Measurements from ENCODE around the gene LRG1. TPM values are rescaled to one million over a fixed set of nuclear protein-coding genes. Genes with fewer than 3 reads are reported as not detected.

The LRG1 gene
- total and polyA plus RNA-seq, 9 of the 15 experiments (the other 6 are each of a cell fraction or from before 2014, with no cell fraction given) = 1.5 to 11.9 (median 8.7) TPM

GRCh38 chr19:4504297-4504701 is 35.5 kb downstream of the LRG1 start:
- Histone ChIP-seq H3K9me3 (replicated peaks; ENCODE audit: control insufficient read depth, insufficient read depth, low read depth, low read length) (no peaks in the 10 kb centered on the region), H3K4me2 (ENCODE audit: insufficient read depth, low read length) (no peak overlapping the region), H3K9ac (ENCODE audit: insufficient read depth in 1 of 2, low read depth in 2 of 2, low read length in 2 of 2) (0 out of 4 replicates have a peak overlapping the region, but pooled peaks of 1 of the 2 experiments have one; percentile 35), H3K27me3 (ENCODE audit: control insufficient read depth in 2 of 2, insufficient read depth in 2 of 2, low read length in 2 of 2) (no peaks in the 10 kb centered on the region), H4K20me1 (replicated peaks; ENCODE audit: control insufficient read depth, insufficient read depth, low read length) (peaks cover 5% of the 10 kb centered on the region; the same call in 1 of the 2 replicates), H3K27ac (ENCODE audit: extremely low read depth, low read depth, low read length) (no peak overlapping the region), H3K4me1 (replicated peaks in 1 of 2; ENCODE audit: control insufficient read depth in 2 of 2, insufficient read depth in 2 of 2, low read length in 2 of 2) (peaks cover 0 to 72% of the 10 kb centered on the region in 2 experiments; a peak in 2 of 5 replicates), H3K4me3 (no peak overlapping the region), H3K36me3 (ENCODE audit: control insufficient read depth, insufficient read depth, low read length) (peaks cover 21% of the 10 kb centered on the region; the same call in 1 of the 3 replicates), H2AFZ (ENCODE audit: low read depth, low read length) (no peak overlapping the region), H3K9me1 (ENCODE audit: control insufficient read depth, insufficient read depth, low read length) (peaks cover 3% of the 10 kb centered on the region), H3K79me2 (ENCODE audit: control insufficient read depth, insufficient read depth, low read length) (no peaks in the 10 kb centered on the region)
- FAIRE-seq (no peak), DNase-seq (ENCODE audit: extremely low read depth in 1 of 4, low spot score in 3 of 4) (no peak), ATAC-seq (no peak)
- ChIA-PET CTCF (ENCODE audit: low intra/inter-chr PET ratio) (no interaction called here), POLR2A (interaction anchor here (0.6 to 1.3 kb wide), 2 partner anchors 33 to 137 kb away, joined by 3 read pairs; no protein-coding TSS in a partner anchor)
- in situ Hi-C loops (cut with MboI) (no loop called here), intact Hi-C loops (cut with micrococcal nuclease) (no loop called here)
- no peak for TF ChIP-seq ZBTB49 (CRISPR knock-in tag; IDR thresholded peaks at IDR 0.05; ENCODE audit: borderline replicate concordance)
- no peak for TF ChIP-seq ZNF644 (tag; IDR thresholded peaks at IDR 0.05; ENCODE audit: low read depth)
- TF ChIP-seq RBM22 (IDR thresholded peaks at IDR 0.05; ENCODE audit: low read depth, low read length, poor library complexity, severe bottlenecking) = peak; percentile 33
- TF ChIP-seq ZFP30 (CRISPR knock-in tag; IDR thresholded peaks at IDR 0.05; ENCODE audit: borderline replicate concordance) = no peak
- TF ChIP-seq POLR2G (IDR thresholded peaks at IDR 0.05; ENCODE audit: low read depth, low read length) = peak; percentile 44; the same call in 1 of the 2 replicates
- WGBS (ENCODE audit: insufficient coverage, low coverage, missing lambda C conversion rate) = 89% methylated on average over 15 of the region's 23 CpGs
- no TSS peak for BruUV-seq (replicated peaks)
